ENCODE results near the gene DNAH7. TPM values are rescaled to one million over a fixed set of nuclear protein-coding genes. Genes with fewer than 3 reads are reported as not detected.

DNAH7 gene
- total and polyA plus RNA-seq, 8 donors, result 1.6 to 6.2 (median 4.8) TPM

DNA sequence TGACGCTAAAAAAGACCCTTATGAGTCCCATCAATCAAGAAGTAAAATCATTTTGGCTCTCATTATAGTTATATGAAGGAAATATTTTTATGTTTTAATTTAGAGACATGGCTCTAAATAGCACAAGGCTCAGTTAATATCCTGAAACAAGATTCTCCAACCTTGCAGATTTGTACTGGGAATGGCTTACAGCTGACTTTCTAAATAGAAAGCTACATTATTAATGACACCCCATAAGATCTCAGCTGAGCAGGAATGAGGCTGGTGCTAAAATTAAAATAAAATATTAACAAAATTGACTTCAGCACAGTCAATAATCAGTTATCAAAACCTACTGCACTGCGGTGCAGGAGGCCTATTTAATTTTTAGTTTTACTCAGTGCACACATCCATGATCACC is 274.8 kb downstream of the DNAH7 start:
- Histone ChIP-seq H3K4me1 (no peaks in the 10 kb centered on the region), H3K27ac (no peak overlapping the region), H3K9me3 (peaks cover 0 to 15% of the 10 kb centered on the region in 2 donors), H3K27me3 (no peaks in the 10 kb centered on the region), H3K36me3 (no peaks in the 10 kb centered on the region), H3K4me3 (no peak overlapping the region)
- TF ChIP-seq, protein P1, sequence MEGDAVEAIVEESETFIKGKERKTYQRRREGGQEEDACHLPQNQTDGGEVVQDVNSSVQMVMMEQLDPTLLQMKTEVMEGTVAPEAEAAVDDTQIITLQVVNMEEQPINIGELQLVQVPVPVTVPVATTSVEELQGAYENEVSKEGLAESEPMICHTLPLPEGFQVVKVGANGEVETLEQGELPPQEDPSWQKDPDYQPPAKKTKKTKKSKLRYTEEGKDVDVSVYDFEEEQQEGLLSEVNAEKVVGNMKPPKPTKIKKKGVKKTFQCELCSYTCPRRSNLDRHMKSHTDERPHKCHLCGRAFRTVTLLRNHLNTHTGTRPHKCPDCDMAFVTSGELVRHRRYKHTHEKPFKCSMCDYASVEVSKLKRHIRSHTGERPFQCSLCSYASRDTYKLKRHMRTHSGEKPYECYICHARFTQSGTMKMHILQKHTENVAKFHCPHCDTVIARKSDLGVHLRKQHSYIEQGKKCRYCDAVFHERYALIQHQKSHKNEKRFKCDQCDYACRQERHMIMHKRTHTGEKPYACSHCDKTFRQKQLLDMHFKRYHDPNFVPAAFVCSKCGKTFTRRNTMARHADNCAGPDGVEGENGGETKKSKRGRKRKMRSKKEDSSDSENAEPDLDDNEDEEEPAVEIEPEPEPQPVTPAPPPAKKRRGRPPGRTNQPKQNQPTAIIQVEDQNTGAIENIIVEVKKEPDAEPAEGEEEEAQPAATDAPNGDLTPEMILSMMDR (IDR thresholded peaks at IDR 0.05), result no peak
- DNase-seq, result no peak
- ATAC-seq, result no peak
- intact Hi-C loops (cut with DNase I), result no loop called here

DNA sequence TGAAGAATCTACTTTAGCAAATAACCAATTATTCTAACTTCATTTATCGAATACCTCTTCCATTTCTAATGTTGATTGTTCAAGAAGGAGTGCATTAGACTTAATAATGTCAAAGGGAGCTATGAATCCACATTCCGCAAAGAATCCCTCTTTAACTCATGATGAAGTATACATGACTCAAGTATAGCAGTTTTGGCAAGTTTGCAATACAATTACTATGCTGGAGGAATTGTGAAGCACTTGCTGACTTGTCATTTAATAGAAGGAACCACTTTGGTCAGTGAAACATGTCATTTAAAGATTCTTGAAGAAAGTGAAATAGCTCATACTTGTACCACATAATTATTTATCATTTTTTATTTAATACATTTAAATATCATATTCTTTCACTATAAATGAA is 286.5 kb downstream of the DNAH7 start:
- intact Hi-C loops (cut with DNase I), result no loop called here
- TF ChIP-seq, protein P1 (IDR thresholded peaks at IDR 0.05), result no peak
- Histone ChIP-seq H3K27ac (no peak overlapping the region), H3K4me3 (no peak overlapping the region), H3K4me1 (no peaks in the 10 kb centered on the region), H3K27me3 (no peaks in the 10 kb centered on the region), H3K9me3 (no peaks in the 10 kb centered on the region), H3K36me3 (no peaks in the 10 kb centered on the region)
- DNase-seq (no peak), ATAC-seq (no peak)

DNA sequence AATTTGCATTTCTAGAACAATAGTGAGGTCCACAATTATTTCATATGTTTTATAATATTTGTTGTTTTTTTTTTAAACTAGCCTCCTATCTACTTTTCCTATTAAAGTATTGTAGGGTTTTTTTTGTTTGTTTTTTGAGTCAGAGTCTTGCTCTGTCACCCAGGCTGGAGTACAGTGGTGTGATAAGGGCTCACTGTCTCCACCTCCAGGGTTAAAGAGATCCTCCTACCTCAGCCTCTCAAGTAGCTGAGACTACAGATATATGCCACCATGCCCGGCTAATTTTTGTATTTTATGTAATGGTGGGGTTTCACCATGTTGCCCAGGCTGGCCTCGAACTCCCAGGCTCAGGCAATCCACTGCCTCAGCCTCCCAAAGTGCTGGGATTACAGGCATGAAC is 289.1 kb downstream of the DNAH7 start:
- intact Hi-C loops (cut with DNase I), result no loop called here
- DNase-seq (no peak), ATAC-seq (no peak)
- Histone ChIP-seq H3K27ac (no peak overlapping the region), H3K4me3 (no peak overlapping the region), H3K27me3 (no peaks in the 10 kb centered on the region), H3K36me3 (no peaks in the 10 kb centered on the region), H3K4me1 (no peaks in the 10 kb centered on the region), H3K9me3 (no peaks in the 10 kb centered on the region)
- TF ChIP-seq, protein P1 (IDR thresholded peaks at IDR 0.05), result no peak

DNA sequence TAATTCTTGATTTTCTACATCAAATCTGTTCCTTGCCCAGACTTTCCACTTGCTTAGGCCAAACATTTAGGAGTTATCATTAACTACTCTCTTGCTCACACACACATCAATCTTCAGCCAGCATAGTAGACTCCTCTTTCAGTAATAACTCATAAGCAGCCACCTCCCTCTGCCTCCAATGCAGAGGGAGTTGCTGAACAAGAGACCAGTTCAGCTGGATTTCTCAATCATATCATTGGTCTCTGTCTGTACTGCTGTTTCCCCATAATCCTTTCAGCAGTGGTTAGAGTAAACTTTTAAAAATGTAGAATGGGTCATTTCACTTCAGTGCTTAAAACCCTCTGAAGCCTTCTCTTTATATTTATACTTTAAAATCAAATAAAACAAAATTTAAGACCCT is 298.7 kb downstream of the DNAH7 start:
- TF ChIP-seq, protein P1 (IDR thresholded peaks at IDR 0.05), result no peak
- Histone ChIP-seq H3K4me3 (no peak overlapping the region), H3K36me3 (no peaks in the 10 kb centered on the region), H3K27ac (no peak overlapping the region), H3K9me3 (peaks cover 0 to 6% of the 10 kb centered on the region in 2 donors), H3K27me3 (no peaks in the 10 kb centered on the region), H3K4me1 (no peaks in the 10 kb centered on the region)
- DNase-seq, result no peak
- intact Hi-C loops (cut with DNase I), result no loop called here
- no peak for ATAC-seq

DNA sequence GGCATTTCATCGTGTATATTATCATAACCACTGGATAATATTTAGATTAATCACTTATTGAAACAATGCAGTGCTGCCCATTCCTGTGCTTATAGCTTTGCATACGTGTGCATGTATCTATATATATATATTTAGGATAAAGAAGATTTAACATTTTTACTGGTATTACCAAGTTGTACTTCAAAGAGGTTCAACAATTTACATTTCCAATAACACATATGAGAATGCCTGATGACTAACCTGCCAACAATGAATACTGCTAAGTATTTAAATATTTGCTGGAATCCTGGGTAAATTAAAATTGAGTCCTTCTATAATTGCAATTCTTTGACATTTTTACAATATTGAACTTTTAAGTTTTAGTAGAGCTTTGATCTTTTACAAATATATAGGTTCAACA is 300.2 kb downstream of the DNAH7 start:
- Histone ChIP-seq H3K9me3 (peaks cover 0 to 19% of the 10 kb centered on the region in 2 donors), H3K4me3 (no peak overlapping the region), H3K4me1 (no peaks in the 10 kb centered on the region), H3K36me3 (no peaks in the 10 kb centered on the region), H3K27ac (no peak overlapping the region), H3K27me3 (no peaks in the 10 kb centered on the region)
- TF ChIP-seq, protein P1 (IDR thresholded peaks at IDR 0.05), result no peak
- DNase-seq (no peak), ATAC-seq (no peak)
- intact Hi-C loops (cut with DNase I), result no loop called here

All from left lung (tissue), 10 donors.